ENCODE results near the gene ING4.
A peak's percentile ranks its signal among the peaks of the same experiment; 100 is the strongest.

Gene ING4

GRCh38 chr12:6635856-6636531 is 26.9 kb downstream of the ING4 start, which contains the start of gene LPAR5:
TSS of gene LPAR5 (minus strand) at chr12:6635959. CDS start at chr12:6621248, 14,711 bp downstream.
- DNase-seq (ENCODE audit: low read depth in 3 of 3) = no peak

- DNase-seq (ENCODE audit: low read depth in 3 of 3) = peak in 2 of 3 experiments; percentile 38 to 54
Observed at GRCh38 chr12:6635375-6635855, 27.5 kb downstream of the ING4 start.

DNA sequence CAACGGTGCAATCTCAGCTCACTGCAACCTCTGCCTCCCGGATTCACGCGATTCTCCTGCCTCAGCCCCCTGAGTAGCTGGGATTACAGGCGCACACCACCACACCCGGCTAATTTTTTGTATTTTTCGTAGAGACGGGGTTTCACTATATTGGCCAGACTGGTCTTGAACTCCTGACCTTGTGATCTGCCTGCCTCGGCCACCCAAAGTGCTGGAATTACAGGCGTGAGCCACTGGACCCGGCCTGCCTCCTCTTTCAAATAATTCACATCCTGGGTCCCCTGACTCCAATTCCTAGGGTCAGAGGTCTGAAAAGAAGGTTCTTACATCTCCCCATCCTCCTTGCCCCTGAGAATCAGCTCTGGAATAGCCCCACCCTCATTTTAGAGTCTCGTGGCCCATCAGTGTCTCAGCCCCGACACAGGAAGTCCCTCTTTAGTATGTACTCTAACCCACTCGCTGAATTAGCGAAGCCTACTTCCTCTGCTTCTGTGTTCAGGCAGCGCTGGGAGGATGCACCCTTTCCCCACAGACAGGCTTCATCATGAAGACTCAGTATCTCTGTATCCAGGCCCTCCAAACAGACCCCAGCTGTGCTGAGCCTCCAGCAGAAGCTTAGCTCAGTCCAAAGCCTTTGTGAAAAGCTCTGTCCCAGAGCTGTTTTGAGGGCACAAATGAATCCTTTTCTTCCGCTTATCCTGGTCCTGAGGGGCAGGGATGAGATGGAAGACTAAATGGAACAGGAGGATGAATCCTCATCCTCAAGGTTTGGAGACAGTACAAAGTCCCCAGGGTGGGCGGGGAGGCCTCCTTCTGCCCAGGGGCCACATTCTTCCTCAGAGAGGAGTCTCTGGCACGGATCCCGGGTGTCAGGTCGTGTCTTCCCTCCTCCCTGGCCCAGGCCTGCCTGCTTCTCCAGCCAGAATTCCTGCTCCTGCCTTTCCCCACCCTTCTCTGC is 30.6 kb downstream of the ING4 start:
- DNase-seq (ENCODE audit: low read depth in 3 of 3) = no peak

GRCh38 chr12:6631549-6631961 is 31.4 kb downstream of the ING4 start:
- DNase-seq (ENCODE audit: low read depth in 3 of 3) = no peak

DNA sequence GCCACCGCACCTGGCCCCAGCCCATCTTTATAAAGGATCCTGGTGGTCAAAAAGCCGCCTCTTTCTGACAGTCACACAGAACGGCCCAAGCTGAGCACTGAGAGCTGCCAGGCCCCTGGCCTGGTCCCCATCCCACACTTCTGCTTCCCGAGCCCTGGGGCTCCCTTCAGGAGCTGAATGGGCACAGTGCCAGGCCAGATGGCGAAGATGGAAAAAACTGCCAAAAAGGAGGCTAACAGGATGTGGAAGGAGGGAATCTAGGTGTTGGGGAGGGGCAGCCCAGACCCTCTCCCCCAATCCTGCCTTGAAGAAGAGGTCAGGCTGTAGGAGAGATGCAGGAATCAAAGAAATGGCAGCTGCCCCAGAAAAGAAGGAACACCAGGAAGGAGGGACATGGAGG is 32.2 kb downstream of the ING4 start:
- DNase-seq (ENCODE audit: low read depth in 3 of 3) = no peak

GRCh38 chr12:6627616-6628015 is 35.3 kb downstream of the ING4 start:
- DNase-seq (ENCODE audit: low read depth in 3 of 3) = no peak

DNA sequence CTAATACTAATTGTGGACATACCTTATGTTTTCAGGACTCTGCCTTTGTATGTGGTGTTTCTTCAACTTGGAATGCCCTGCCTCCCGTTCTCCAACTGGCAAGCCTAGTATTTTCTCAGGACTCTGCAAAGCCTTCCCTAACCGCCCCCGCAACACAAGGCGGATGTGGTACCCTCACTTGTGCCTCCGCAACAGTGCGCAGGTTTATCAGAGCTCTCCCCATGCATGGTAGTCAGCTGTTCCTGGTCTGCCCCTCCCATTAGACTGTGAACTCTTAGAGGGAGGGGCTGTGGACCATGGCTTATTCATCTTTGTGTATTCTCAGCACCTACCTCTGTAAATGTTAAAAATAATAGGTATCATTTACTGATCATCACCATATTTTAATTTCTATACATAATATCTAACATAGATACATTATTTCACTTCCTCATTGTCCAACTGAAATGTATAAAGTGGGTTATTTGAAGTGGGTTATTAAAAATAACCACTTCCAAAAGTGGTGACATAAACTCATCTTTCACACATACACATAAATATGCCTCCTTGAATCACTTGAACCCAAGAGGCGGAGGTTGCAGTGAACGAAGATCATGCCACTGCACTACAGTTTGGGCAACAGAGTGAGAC is 36.1 kb downstream of the ING4 start:
- no peak for DNase-seq (ENCODE audit: low read depth in 3 of 3)

- DNase-seq (ENCODE audit: low read depth in 3 of 3) = no peak
Observed at GRCh38 chr12:6620885-6621274, 42.0 kb downstream of the ING4 start.

DNA sequence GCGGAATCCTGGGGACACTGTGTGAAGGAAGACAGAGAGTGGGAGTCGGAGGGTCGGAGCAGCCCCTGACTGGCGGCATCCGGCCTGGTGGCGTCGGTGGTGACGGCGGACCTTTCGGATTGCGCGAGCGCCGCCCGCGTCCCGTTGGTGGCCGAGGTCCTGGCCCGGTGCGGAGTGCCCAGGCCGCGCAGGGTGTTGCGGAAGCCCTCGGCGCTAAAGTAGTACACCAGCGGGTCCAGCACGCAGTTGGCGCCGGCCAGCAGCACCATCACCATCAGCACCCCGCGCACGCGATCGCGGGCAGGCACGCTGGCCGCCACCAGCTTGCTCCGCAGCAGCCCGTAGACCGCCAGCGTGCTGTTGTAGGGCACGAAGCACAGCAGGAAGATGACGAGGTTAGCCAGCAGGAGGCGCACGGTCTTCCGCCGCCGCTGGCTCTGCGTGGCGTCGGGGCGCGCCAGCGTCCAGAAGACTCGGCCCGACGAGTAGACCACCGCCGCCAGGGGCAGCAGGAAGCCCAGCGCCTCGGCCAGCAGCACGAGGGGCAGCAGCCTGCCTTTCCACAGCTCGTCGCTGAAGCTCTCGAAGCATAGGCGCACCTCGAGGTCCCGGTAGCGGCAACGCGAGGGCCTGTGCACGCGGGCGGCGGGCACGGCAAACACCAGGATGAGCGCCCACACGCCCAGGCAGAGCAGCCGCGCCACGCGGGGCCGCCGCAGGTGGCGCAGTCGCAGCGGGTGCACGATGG is 42.6 kb downstream of the ING4 start:
- DNase-seq (ENCODE audit: low read depth in 3 of 3) = peak in 1 of 3 experiments; percentile 58

DNA sequence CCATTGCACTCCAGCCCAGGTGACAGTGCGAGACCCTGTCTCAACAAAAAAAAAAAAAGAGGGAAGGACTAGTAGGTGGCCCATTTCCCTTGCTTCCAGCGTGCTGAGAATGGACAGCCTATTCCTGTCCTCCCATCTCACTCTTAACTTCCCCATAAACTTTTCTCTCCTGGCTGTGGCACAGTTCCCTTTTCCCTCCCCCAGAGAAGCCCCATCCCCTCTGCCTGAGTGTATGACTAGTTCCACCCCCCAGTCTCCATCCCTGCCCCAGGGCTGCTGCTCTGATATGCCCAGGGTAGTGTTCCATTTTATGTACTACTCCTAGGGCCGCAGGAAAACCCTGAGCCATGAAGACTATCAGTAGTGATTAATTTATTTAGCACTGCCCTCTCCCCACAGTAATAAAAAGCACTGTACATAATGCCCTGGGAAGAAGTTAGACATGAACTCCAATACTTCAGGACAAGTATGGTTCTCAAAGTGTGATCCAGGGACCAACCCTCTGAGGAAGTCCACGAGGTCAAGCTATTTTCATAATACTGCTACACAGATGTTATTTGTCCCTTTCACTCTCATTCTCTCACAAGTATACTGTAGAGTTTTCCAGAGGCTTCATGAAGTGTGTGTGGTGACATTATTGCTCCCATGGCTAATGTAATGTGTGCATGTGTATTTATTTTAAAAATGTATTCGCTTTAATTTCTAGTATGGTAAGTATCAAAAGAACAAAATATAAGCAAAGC is 44.3 kb downstream of the ING4 start:
- no peak for DNase-seq (ENCODE audit: low read depth in 3 of 3)

- DNase-seq (ENCODE audit: low read depth in 3 of 3) = no peak
Observed at GRCh38 chr12:6615802-6616201, 47.1 kb downstream of the ING4 start.

- no peak for DNase-seq (ENCODE audit: low read depth in 3 of 3)
Observed at GRCh38 chr12:6614513-6615172, 48.3 kb downstream of the ING4 start.

GRCh38 chr12:6613776-6614512 is 49.0 kb downstream of the ING4 start:
- no peak for DNase-seq (ENCODE audit: low read depth in 3 of 3)

DNA sequence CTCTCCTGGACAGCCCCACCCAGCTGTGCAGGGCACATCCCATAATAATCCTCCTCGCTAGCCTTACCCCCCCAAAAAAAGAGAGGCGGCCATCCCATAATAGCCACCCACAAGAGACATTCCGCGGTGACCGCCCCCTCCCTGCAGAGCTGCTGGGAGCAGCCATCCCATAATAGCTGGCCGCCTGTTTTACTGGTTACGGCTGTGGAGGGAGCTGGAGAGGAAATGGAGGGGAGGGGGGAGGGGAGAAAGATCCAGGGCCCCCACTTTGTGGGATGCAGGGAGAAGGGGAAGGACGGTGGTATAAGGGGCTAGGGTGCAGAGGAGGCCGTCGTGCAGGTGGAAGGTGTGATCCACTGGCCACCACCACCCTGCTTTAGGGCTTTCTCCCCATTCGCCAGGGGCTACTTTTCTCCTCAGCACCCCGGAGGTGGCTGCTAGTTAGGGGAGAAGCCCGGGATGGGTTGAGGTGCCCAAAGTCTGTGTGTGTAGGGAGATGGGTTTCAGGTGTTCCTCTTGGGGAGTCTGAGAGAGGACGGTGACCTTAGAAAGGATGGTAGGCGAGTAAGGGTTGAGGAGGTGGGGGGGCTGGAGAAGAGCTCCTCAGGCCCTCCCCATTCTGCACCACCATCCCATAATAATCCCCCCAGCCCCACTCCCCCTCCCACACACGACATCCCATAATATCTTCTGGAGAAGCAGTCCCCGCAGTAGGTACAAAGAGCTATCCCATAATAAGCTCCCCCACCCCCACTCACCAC is 49.7 kb downstream of the ING4 start:
- no peak for DNase-seq (ENCODE audit: low read depth in 3 of 3)

GRCh38 chr12:6612652-6613014 is 50.3 kb downstream of the ING4 start:
- no peak for DNase-seq (ENCODE audit: low read depth in 3 of 3)

- no peak for DNase-seq (ENCODE audit: low read depth in 3 of 3)
Observed at GRCh38 chr12:6612247-6612646, 50.7 kb downstream of the ING4 start.

GRCh38 chr12:6608592-6609281 is 54.2 kb downstream of the ING4 start:
- DNase-seq (ENCODE audit: low read depth in 3 of 3) = no peak
